Loucy (cell line): ENCODE results near the gene RBM33.

Experiments
- H2AFZ ChIP-seq: fragments of 200-600 bp; sonication (generic); 2 replicates; pipeline ENCODE4 v1.6.0; 2016; ENCODE audit warnings: antibody characterized with exemption, mild to moderate bottlenecking, low read length, moderate library complexity
- H3F3A ChIP-seq: fragments of 200-600 bp; 2 replicates; pipeline ENCODE4 v1.6.0; 2016; ENCODE audit warnings: antibody characterized with exemption, low read depth, mild to moderate bottlenecking
- H3K27me3 ChIP-seq: fragments of 200-600 bp; sonication (generic); 2 replicates; pipeline ENCODE4 v1.6.1; 2014; ENCODE audit warnings: low read length, mild to moderate bottlenecking; ENCODE audit not compliant: insufficient read depth, poor library complexity, severe bottlenecking
- H3K36me3 ChIP-seq: fragments of 200-600 bp; sonication (generic); 2 replicates; pipeline ENCODE4 v1.6.1; 2016; ENCODE audit warnings: low read length; ENCODE audit not compliant: insufficient read depth
- H3K4me1 ChIP-seq: fragments of 200-600 bp; sonication (generic); 2 replicates; pipeline ENCODE4 v1.5.1; 2014; ENCODE audit warnings: low read length, mild to moderate bottlenecking; ENCODE audit not compliant: insufficient read depth, poor library complexity, severe bottlenecking
- H3K4me2 ChIP-seq: fragments of 200-600 bp; sonication (generic); 2 replicates; pipeline ENCODE4 v1.6.0; 2014; ENCODE audit warnings: antibody characterized with exemption, low read length, low read depth, mild to moderate bottlenecking; ENCODE audit not compliant: poor library complexity, severe bottlenecking
- H3K4me3 ChIP-seq: fragments of 200-600 bp; sonication (generic); 2 replicates; pipeline ENCODE4 v1.5.1; 2014; ENCODE audit warnings: low read length, mild to moderate bottlenecking, mixed read lengths; ENCODE audit not compliant: poor library complexity, severe bottlenecking
- H3K79me2 ChIP-seq: fragments of 200-600 bp; sonication (generic); 2 replicates; pipeline ENCODE4 v1.6.1; 2014; ENCODE audit warnings: low read length; ENCODE audit not compliant: insufficient read depth
- H3K9ac ChIP-seq: fragments of 200-600 bp; sonication (generic); 2 replicates; pipeline ENCODE4 v1.6.0; 2014; ENCODE audit warnings: mild to moderate bottlenecking, low read depth, low read length, moderate library complexity; ENCODE audit not compliant: poor library complexity, severe bottlenecking
- H3K9me2 ChIP-seq: fragments of 200-600 bp; sonication (generic); replicated peaks from 2 replicates; pipeline ENCODE4 v1.6.1; 2016; ENCODE audit warnings: low read depth, low read length, mixed read lengths
- H3K9me3 ChIP-seq: fragments of 200-600 bp; sonication (generic); 2 replicates; pipeline ENCODE4 v1.6.1; 2014; ENCODE audit warnings: mild to moderate bottlenecking, antibody characterized with exemption, low read length, low read depth; ENCODE audit not compliant: insufficient read depth
- H4K20me1 ChIP-seq: fragments of 200-600 bp; sonication (generic); 2 replicates; pipeline ENCODE4 v1.6.0; 2014; ENCODE audit warnings: antibody characterized with exemption, low read length, mild to moderate bottlenecking; ENCODE audit not compliant: insufficient read depth, poor library complexity, severe bottlenecking
- CTCF ChIP-seq: fragments of 200-600 bp; sonication (generic); conservative IDR thresholded peaks from 2 replicates; pipeline ENCODE4 v1.5.1; 2014; ENCODE audit warnings: mild to moderate bottlenecking, antibody characterized with exemption, low read length
- EZH2phosphoT487 ChIP-seq: fragments of 200-600 bp; IDR thresholded peaks from 2 replicates; pipeline ENCODE4 v1.6.1; 2018; ENCODE audit warnings: antibody characterized with exemption, mild to moderate bottlenecking, moderate library complexity, borderline replicate concordance

The RBM33 gene

GRCh38 chr7:155737590-155737989 lies 93.1 kb downstream of the RBM33 start:
- H3K9me3 ChIP-seq, result no peaks in the 10 kb centered on the region
- no peak overlapping the region for H3K4me2 ChIP-seq
- H3F3A ChIP-seq, result no peaks in the 10 kb centered on the region
- no peak overlapping the region for H2AFZ ChIP-seq
- no peak overlapping the region for H3K4me3 ChIP-seq
- H3K36me3 ChIP-seq, result peaks cover 87% of the 10 kb centered on the region
- H3K9me2 ChIP-seq, result no peaks in the 10 kb centered on the region
- no peak for TF ChIP-seq CTCF
- TF ChIP-seq EZH2phosphoT487, result no peak
- no peaks in the 10 kb centered on the region for H3K4me1 ChIP-seq
- H4K20me1 ChIP-seq, result peaks cover 34% of the 10 kb centered on the region
- H3K79me2 ChIP-seq, result peaks cover 41% of the 10 kb centered on the region
- H3K27me3 ChIP-seq, result no peaks in the 10 kb centered on the region
- no peak overlapping the region for H3K9ac ChIP-seq

- Histone ChIP-seq H3K36me3 (peaks cover 88% of the 10 kb centered on the region), H3K9me3 (no peaks in the 10 kb centered on the region), H2AFZ (no peak overlapping the region), H3K79me2 (peaks cover 35% of the 10 kb centered on the region), H3K9ac (no peak overlapping the region), H3K4me3 (no peak overlapping the region), H3K9me2 (no peaks in the 10 kb centered on the region), H3F3A (no peaks in the 10 kb centered on the region), H3K4me2 (no peak overlapping the region), H3K27me3 (no peaks in the 10 kb centered on the region), H4K20me1 (peaks cover 29% of the 10 kb centered on the region), H3K4me1 (no peaks in the 10 kb centered on the region)
- no peak for TF ChIP-seq EZH2phosphoT487
- TF ChIP-seq CTCF, result no peak
Observed at GRCh38 chr7:155738104-155738503, 93.6 kb downstream of the RBM33 start.

- H3K4me2 ChIP-seq, result no peak overlapping the region
- H3K9me2 ChIP-seq, result no peaks in the 10 kb centered on the region
- no peak overlapping the region for H2AFZ ChIP-seq
- peak; percentile 67 for TF ChIP-seq CTCF
- no peak for TF ChIP-seq EZH2phosphoT487
- peaks cover 29% of the 10 kb centered on the region for H3K79me2 ChIP-seq
- H4K20me1 ChIP-seq, result peaks cover 24% of the 10 kb centered on the region
- H3K4me1 ChIP-seq, result no peaks in the 10 kb centered on the region
- H3K9ac ChIP-seq, result no peak overlapping the region
- H3K27me3 ChIP-seq, result no peaks in the 10 kb centered on the region
- H3F3A ChIP-seq, result no peaks in the 10 kb centered on the region
- H3K4me3 ChIP-seq, result no peak overlapping the region
- H3K9me3 ChIP-seq, result no peaks in the 10 kb centered on the region
- peaks cover 93% of the 10 kb centered on the region for H3K36me3 ChIP-seq
Observed at GRCh38 chr7:155738652-155739537, 94.4 kb downstream of the RBM33 start.
